OCI-LY7 (cell line): Measurements from ENCODE around the gene NDUFB2. TPM values are rescaled to one million over a fixed set of nuclear protein-coding genes. Genes with fewer than 3 reads are reported as not detected.

Source experiments
- BruUV-seq: library from RNA; stranded (reverse); fragments of 400-500 nt; replicated peaks from 2 replicates; lab custom pipeline; 2021; lab: Mats Ljungman, UMichigan
- CTCF ChIA-PET: fragments of 300-600 bp; sonication (Branson Sonifier 250); formaldehyde crosslinking; loops from one replicate; lab custom pipeline; 2022; ENCODE audit warnings: antibody characterized with exemption; ENCODE audit not compliant: unreplicated experiment; lab: Charles Lee
- POLR2A ChIA-PET: fragments of 300-600 bp; sonication (Branson Sonifier 250); formaldehyde crosslinking; loops from one replicate; lab custom pipeline; 2022; ENCODE audit warnings: antibody characterized with exemption; lab: Charles Lee
- DNase-seq: peaks from one replicate; pipeline ENCODE4 v3.0.0-alpha.2; 2015; ENCODE audit warnings: low spot score
- H2AFZ ChIP-seq: fragments of 200-600 bp; sonication (generic), shearing (Covaris generic); 2 replicates; pipeline ENCODE4 v1.6.1; 2014; ENCODE audit warnings: mild to moderate bottlenecking, antibody characterized with exemption, low read length, moderate library complexity
- H3K27ac ChIP-seq: fragments of 200-600 bp; sonication (generic); 2 replicates; pipeline ENCODE4 v1.5.1; 2014; ENCODE audit warnings: mixed run types, low read depth, mild to moderate bottlenecking, moderate library complexity, low read length, inconsistent platforms; ENCODE audit not compliant: poor library complexity, severe bottlenecking
- H3K36me3 ChIP-seq: fragments of 200-600 bp; sonication (generic); 2 replicates; pipeline ENCODE4 v1.6.1; 2014; ENCODE audit warnings: mild to moderate bottlenecking, antibody characterized with exemption, low read length, moderate library complexity, mixed read lengths; ENCODE audit not compliant: insufficient read depth
- H3K4me1 ChIP-seq: fragments of 200-600 bp; sonication (generic); 2 replicates; pipeline ENCODE4 v1.5.1; 2014; ENCODE audit warnings: mild to moderate bottlenecking, low read length; ENCODE audit not compliant: insufficient read depth, poor library complexity, severe bottlenecking
- H3K4me2 ChIP-seq: fragments of 200-600 bp; sonication (generic); 2 replicates; pipeline ENCODE4 v1.6.1; 2014; ENCODE audit warnings: mild to moderate bottlenecking, low read length
- H3K4me3 ChIP-seq: fragments of 200-600 bp; sonication (generic); 2 replicates; pipeline ENCODE4 v1.5.1; 2014; ENCODE audit warnings: mild to moderate bottlenecking, low read depth, low read length; ENCODE audit not compliant: poor library complexity, severe bottlenecking
- H3K79me2 ChIP-seq: fragments of 200-600 bp; sonication (generic); 2 replicates; pipeline ENCODE4 v1.6.1; 2016; ENCODE audit warnings: low read depth, mild to moderate bottlenecking, low read length, moderate library complexity, mixed read lengths; ENCODE audit not compliant: insufficient read depth
- H3K9me2 ChIP-seq: fragments of 200-600 bp; sonication (generic); 2 replicates; pipeline ENCODE4 v1.6.1; 2016; ENCODE audit warnings: mild to moderate bottlenecking, low read length, mixed read lengths; ENCODE audit not compliant: insufficient read depth
- H3K9me3 ChIP-seq: fragments of 200-600 bp; sonication (generic); 2 replicates; pipeline ENCODE4 v1.6.1; 2014; ENCODE audit warnings: mild to moderate bottlenecking, mixed run types, low read length, mixed read lengths
- H4K20me1 ChIP-seq: fragments of 200-600 bp; sonication (generic); 2 replicates; pipeline ENCODE4 v1.6.1; 2014; ENCODE audit warnings: mild to moderate bottlenecking, antibody characterized with exemption, low read length, moderate library complexity, mixed read lengths; ENCODE audit not compliant: insufficient read depth
- EZH2phosphoT487 ChIP-seq: fragments of 200-600 bp; sonication (generic); IDR thresholded peaks from 2 replicates; pipeline ENCODE4 v1.6.1; 2018; ENCODE audit warnings: low read depth, borderline replicate concordance, mild to moderate bottlenecking, mixed run types, antibody characterized with exemption, low read length, moderate library complexity, mixed read lengths
- intact Hi-C: fragments of 100-400 bp; cut with micrococcal nuclease; formaldehyde crosslinking; loops from one replicate; pipeline ENCODE4 v1.10.0; 2022; ENCODE audit not compliant: unreplicated experiment
- total RNA-seq, 2 experiments: library from RNA; depleted of rRNA in 1 of 2; stranded (reverse); fragments of >200 nt in 1 of 2; shearing (Covaris generic) in 1 of 2; gene quantifications; 2 replicates each; pipeline ENCODE4 v1.2.3, GENCODE V29; 2014 to 2022
- TF ChIP-seq, protein P1 (sequence below): fragments of 200-600 bp; sonication (generic); conservative IDR thresholded peaks from 2 replicates; pipeline ENCODE4 v1.5.1; 2014; ENCODE audit warnings: mild to moderate bottlenecking, antibody characterized with exemption, low read length, moderate library complexity, mixed read lengths

NDUFB2 gene
- total RNA-seq, 2 experiments from 2014 or later: 114 to 139 TPM

- no peaks in the 10 kb centered on the region for H3K9me3 ChIP-seq
- no peaks in the 10 kb centered on the region for H4K20me1 ChIP-seq
- TF ChIP-seq EZH2phosphoT487: no peak
- TF ChIP-seq, protein P1, sequence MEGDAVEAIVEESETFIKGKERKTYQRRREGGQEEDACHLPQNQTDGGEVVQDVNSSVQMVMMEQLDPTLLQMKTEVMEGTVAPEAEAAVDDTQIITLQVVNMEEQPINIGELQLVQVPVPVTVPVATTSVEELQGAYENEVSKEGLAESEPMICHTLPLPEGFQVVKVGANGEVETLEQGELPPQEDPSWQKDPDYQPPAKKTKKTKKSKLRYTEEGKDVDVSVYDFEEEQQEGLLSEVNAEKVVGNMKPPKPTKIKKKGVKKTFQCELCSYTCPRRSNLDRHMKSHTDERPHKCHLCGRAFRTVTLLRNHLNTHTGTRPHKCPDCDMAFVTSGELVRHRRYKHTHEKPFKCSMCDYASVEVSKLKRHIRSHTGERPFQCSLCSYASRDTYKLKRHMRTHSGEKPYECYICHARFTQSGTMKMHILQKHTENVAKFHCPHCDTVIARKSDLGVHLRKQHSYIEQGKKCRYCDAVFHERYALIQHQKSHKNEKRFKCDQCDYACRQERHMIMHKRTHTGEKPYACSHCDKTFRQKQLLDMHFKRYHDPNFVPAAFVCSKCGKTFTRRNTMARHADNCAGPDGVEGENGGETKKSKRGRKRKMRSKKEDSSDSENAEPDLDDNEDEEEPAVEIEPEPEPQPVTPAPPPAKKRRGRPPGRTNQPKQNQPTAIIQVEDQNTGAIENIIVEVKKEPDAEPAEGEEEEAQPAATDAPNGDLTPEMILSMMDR: no peak
- no peak overlapping the region for H3K4me2 ChIP-seq
- intact Hi-C loops: loop anchor here (5.0 to 10.0 kb wide), 3 partner anchors 133 to 1324 kb away; partner anchors contain the start of gene LUC7L2
- ChIA-PET POLR2A (interaction anchor here (0.8 kb wide), 1 partner anchor 193 kb away, joined by 3 read pairs; no protein-coding TSS in a partner anchor), CTCF (no interaction called here)
- no peak overlapping the region for H3K4me3 ChIP-seq
- H2AFZ ChIP-seq: no peak overlapping the region
- no TSS peak for BruUV-seq
- peaks cover 38% of the 10 kb centered on the region for H3K4me1 ChIP-seq
- peaks cover 72% of the 10 kb centered on the region for H3K36me3 ChIP-seq
- DNase-seq: no peak
- no peak overlapping the region for H3K27ac ChIP-seq
- H3K79me2 ChIP-seq: peaks cover 35% of the 10 kb centered on the region
- H3K9me2 ChIP-seq: no peaks in the 10 kb centered on the region
Observed at GRCh38 chr7:140679186-140679585, 17.3 kb upstream of the NDUFB2 start.

GRCh38 chr7:140680886-140681285, 15.6 kb upstream of the NDUFB2 start:
- H3K79me2 ChIP-seq: peaks cover 22% of the 10 kb centered on the region
- no peak for TF ChIP-seq EZH2phosphoT487
- TF ChIP-seq, protein P1: no peak
- no peak overlapping the region for H3K4me2 ChIP-seq
- H2AFZ ChIP-seq: no peak overlapping the region
- H3K9me3 ChIP-seq: no peaks in the 10 kb centered on the region
- BruUV-seq: no TSS peak
- H3K36me3 ChIP-seq: peaks cover 89% of the 10 kb centered on the region
- no peak overlapping the region for H3K27ac ChIP-seq
- no peaks in the 10 kb centered on the region for H4K20me1 ChIP-seq
- DNase-seq: no peak
- intact Hi-C loops: no loop called here
- H3K9me2 ChIP-seq: no peaks in the 10 kb centered on the region
- POLR2A ChIA-PET: interaction anchor here (1.6 kb wide), 1 partner anchor 10 kb away, joined by 7 read pairs; no protein-coding TSS in a partner anchor
- H3K4me3 ChIP-seq: no peak overlapping the region
- CTCF ChIA-PET: no interaction called here
- peaks cover 22% of the 10 kb centered on the region for H3K4me1 ChIP-seq

DNA sequence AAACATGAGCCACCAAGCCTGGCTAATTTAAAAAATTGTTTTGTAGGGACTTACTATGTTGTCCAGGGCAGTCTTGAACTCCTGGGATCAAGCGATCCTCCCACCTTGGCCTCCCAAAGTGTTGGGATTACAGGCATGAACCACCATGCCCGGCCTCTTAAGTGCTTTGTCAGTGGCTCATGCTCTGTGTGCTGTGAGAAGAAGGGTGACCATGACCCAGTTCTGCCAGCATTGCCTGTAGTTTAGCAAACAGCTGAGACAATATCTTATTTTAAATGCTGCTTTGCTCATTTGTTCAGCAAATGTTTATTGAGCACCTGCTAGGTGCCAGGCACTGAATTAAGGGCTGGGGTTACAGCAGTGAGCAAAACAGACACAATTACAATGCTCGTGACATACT, 14.7 kb upstream of the NDUFB2 start:
- Histone ChIP-seq H3K9me3 (no peaks in the 10 kb centered on the region), H3K9me2 (no peaks in the 10 kb centered on the region), H3K36me3 (peaks cover 93% of the 10 kb centered on the region), H3K27ac (no peak overlapping the region), H3K4me3 (no peak overlapping the region), H2AFZ (no peak overlapping the region), H4K20me1 (no peaks in the 10 kb centered on the region), H3K79me2 (peaks cover 16% of the 10 kb centered on the region), H3K4me2 (no peak overlapping the region), H3K4me1 (peaks cover 14% of the 10 kb centered on the region)
- ChIA-PET CTCF (no interaction called here), POLR2A (no interaction called here)
- BruUV-seq: no TSS peak
- intact Hi-C loops: no loop called here
- DNase-seq: no peak
- TF ChIP-seq, protein P1: no peak
- TF ChIP-seq EZH2phosphoT487: no peak
